PC-9 (cell line): ENCODE data around the gene TMEM45A. TPM values are rescaled to one million over a fixed set of nuclear protein-coding genes. Genes with fewer than 3 reads are reported as not detected.

Source experiments
- BruUV-seq: library from RNA; stranded (reverse); fragments of 400-500 nt; replicated peaks from 2 replicates; lab custom pipeline; 2021; lab: Mats Ljungman, UMichigan
- CTCF ChIA-PET: fragments of 300-600 bp; sonication (Branson Sonifier 250); formaldehyde crosslinking; loops from one replicate; lab custom pipeline; 2022; ENCODE audit warnings: antibody characterized with exemption; lab: Charles Lee
- POLR2A ChIA-PET: fragments of 300-600 bp; sonication (Branson Sonifier 250); formaldehyde crosslinking; loops from one replicate; lab custom pipeline; 2022; ENCODE audit warnings: antibody characterized with exemption; ENCODE audit not compliant: unreplicated experiment; lab: Charles Lee
- DNase-seq, 2 experiments: peaks; one replicate each; pipeline versions ENCODE4 v3.0.0 to v3.0.0-alpha.2; 2015 to 2022; ENCODE audit warnings: mixed read lengths in 1 of 2
- H2AFZ ChIP-seq: fragments of 200-600 bp; sonication (generic); 2 replicates; pipeline ENCODE4 v1.8.1; 2017; ENCODE audit warnings: antibody characterized with exemption
- H3F3A ChIP-seq: fragments of 200-600 bp; sonication (generic); 2 replicates; pipeline ENCODE4 v1.8.1; 2017; ENCODE audit warnings: antibody characterized with exemption, mild to moderate bottlenecking, low read depth; ENCODE audit not compliant: insufficient read depth
- H3K27ac ChIP-seq: fragments of 200-600 bp; sonication (generic); 2 replicates; pipeline ENCODE4 v1.6.1; 2016; ENCODE audit warnings: mixed run types
- H3K27me3 ChIP-seq: fragments of 200-600 bp; sonication (generic); 2 replicates; pipeline ENCODE4 v1.6.1; 2016; ENCODE audit warnings: low read depth, mixed run types; ENCODE audit not compliant: insufficient read depth
- H3K36me3 ChIP-seq: fragments of 200-600 bp; sonication (generic); 2 replicates; pipeline ENCODE4 v1.6.1; 2016; ENCODE audit warnings: low read depth, mixed run types
- H3K4me1 ChIP-seq: fragments of 200-600 bp; sonication (generic); replicated peaks from 2 replicates; pipeline ENCODE4 v1.6.1; 2016; ENCODE audit warnings: mixed run types; ENCODE audit not compliant: insufficient read depth
- H3K4me2 ChIP-seq: fragments of 200-600 bp; sonication (generic); 2 replicates; pipeline ENCODE4 v1.6.1; 2017; ENCODE audit warnings: mixed run types
- H3K4me3 ChIP-seq: fragments of 200-600 bp; sonication (generic); 2 replicates; pipeline ENCODE4 v1.6.1; 2016; ENCODE audit warnings: mixed run types
- H3K79me2 ChIP-seq: fragments of 200-600 bp; sonication (generic); 2 replicates; pipeline ENCODE4 v1.6.1; 2017; ENCODE audit warnings: low read depth, mixed run types
- H3K9me2 ChIP-seq: fragments of 200-600 bp; sonication (generic); 2 replicates; pipeline ENCODE4 v1.8.1; 2017; ENCODE audit warnings: mild to moderate bottlenecking; ENCODE audit not compliant: insufficient read depth
- H3K9me3 ChIP-seq: fragments of 200-600 bp; sonication (generic); 2 replicates; pipeline ENCODE4 v1.8.1; 2016; ENCODE audit warnings: low read depth; ENCODE audit not compliant: insufficient read depth
- H4K20me1 ChIP-seq: fragments of 200-600 bp; sonication (generic); 2 replicates; pipeline ENCODE4 v1.8.1; 2017; ENCODE audit not compliant: insufficient read depth
- EZH2 ChIP-seq: fragments of 200-600 bp; sonication (generic); IDR thresholded peaks from 2 replicates; pipeline ENCODE4 v1.8.0; 2017; ENCODE audit warnings: antibody characterized with exemption, low read depth
- intact Hi-C: fragments of 100-400 bp; cut with micrococcal nuclease; formaldehyde crosslinking; loops from one replicate; pipeline ENCODE4 v1.10.0; 2022; ENCODE audit not compliant: unreplicated experiment
- total RNA-seq: library from RNA; stranded (reverse); gene quantifications from 2 replicates; pipeline ENCODE4 v1.2.3, GENCODE V29; 2021
- TF ChIP-seq, protein P1 (sequence below): fragments of 200-600 bp; sonication (generic); conservative IDR thresholded peaks from 2 replicates; pipeline ENCODE4 v1.6.1; 2017; ENCODE audit warnings: mixed run types, antibody characterized with exemption, mild to moderate bottlenecking, moderate library complexity

Gene TMEM45A
- total RNA-seq, 1 experiment from 2014 or later: 31.1 TPM

GRCh38 chr3:100525753-100526612, 33.6 kb downstream of the TMEM45A start:
- DNase-seq: peak; percentile 82 to 99
- TSS peak; percentile 52 for BruUV-seq
- peak overlapping the region; percentile 63 for H3K4me2 ChIP-seq
- H4K20me1 ChIP-seq: no peaks in the 10 kb centered on the region
- H3K27ac ChIP-seq: peak overlapping the region; percentile 86
- H3K4me1 ChIP-seq: peaks cover 26% of the 10 kb centered on the region
- no peaks in the 10 kb centered on the region for H3K9me2 ChIP-seq
- ChIA-PET POLR2A (interaction anchor here (0.5 to 0.7 kb wide), 6 partner anchors 9 to 1167 kb away, joined by 3 to 9 read pairs (median 6); partner anchors contain the start of gene TMEM45A), CTCF (interaction anchor here (0.6 to 1.7 kb wide), 3 partner anchors 25 to 694 kb away, joined by 3 to 13 read pairs (median 10); no protein-coding TSS in a partner anchor)
- H3K36me3 ChIP-seq: no peaks in the 10 kb centered on the region
- no peaks in the 10 kb centered on the region for H3K79me2 ChIP-seq
- TF ChIP-seq EZH2: no peak
- TF ChIP-seq, protein P1, sequence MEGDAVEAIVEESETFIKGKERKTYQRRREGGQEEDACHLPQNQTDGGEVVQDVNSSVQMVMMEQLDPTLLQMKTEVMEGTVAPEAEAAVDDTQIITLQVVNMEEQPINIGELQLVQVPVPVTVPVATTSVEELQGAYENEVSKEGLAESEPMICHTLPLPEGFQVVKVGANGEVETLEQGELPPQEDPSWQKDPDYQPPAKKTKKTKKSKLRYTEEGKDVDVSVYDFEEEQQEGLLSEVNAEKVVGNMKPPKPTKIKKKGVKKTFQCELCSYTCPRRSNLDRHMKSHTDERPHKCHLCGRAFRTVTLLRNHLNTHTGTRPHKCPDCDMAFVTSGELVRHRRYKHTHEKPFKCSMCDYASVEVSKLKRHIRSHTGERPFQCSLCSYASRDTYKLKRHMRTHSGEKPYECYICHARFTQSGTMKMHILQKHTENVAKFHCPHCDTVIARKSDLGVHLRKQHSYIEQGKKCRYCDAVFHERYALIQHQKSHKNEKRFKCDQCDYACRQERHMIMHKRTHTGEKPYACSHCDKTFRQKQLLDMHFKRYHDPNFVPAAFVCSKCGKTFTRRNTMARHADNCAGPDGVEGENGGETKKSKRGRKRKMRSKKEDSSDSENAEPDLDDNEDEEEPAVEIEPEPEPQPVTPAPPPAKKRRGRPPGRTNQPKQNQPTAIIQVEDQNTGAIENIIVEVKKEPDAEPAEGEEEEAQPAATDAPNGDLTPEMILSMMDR: no peak
- intact Hi-C loops: loop anchor here (1.0 kb wide), 2 partner anchors 8 to 29 kb away; no protein-coding TSS in a partner anchor
- peaks cover 17% of the 10 kb centered on the region for H3F3A ChIP-seq
- H3K9me3 ChIP-seq: no peaks in the 10 kb centered on the region; the same call in 1 of the 2 replicates
- peak overlapping the region; percentile 30; the same call in 1 of the 2 replicates for H3K4me3 ChIP-seq
- no peaks in the 10 kb centered on the region for H3K27me3 ChIP-seq
- peak overlapping the region; percentile 80 for H2AFZ ChIP-seq

DNA sequence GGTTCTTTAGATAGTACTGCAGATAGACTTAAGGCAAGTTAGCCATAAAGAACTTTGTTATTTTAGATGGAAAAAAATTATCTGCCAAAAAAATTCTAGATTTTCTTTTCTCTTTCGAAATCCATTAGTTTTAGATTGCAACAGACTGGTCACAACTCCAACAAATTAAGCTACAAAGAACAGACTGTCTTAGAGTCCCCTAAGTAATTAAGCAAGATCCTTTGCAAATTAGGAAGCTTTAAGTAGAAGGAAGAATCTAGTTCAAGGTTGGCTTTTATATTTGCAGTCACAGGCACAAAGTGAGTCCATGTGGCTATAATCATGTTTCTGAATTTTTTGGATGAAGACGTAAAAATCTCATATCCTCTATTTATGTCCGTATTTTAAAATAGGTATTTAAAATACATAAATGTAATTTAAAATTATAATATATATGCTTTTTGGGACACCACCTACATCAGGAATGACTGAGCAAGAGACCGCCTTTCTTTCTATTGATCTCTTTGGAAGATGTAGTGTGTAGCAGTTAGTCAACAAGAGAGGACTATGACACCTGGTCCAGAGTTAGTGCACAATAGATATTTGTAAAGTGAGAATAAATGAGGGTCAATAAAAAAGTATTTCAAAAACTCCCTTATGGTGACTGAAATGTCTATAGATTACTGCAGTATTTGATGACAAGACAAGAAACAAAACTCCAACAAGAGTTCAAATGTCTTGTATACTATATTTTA, 34.4 kb downstream of the TMEM45A start:
- Histone ChIP-seq H3K27ac (peak overlapping the region; percentile 86), H3K4me2 (peak overlapping the region; percentile 63), H3K4me3 (peak overlapping the region; percentile 30; the same call in 1 of the 2 replicates), H3F3A (peaks cover 17% of the 10 kb centered on the region), H2AFZ (no peak overlapping the region; the same call in 1 of the 2 replicates), H3K9me2 (no peaks in the 10 kb centered on the region), H3K36me3 (no peaks in the 10 kb centered on the region), H3K9me3 (no peaks in the 10 kb centered on the region; the same call in 1 of the 2 replicates), H4K20me1 (no peaks in the 10 kb centered on the region), H3K79me2 (no peaks in the 10 kb centered on the region), H3K27me3 (no peaks in the 10 kb centered on the region), H3K4me1 (peaks cover 26% of the 10 kb centered on the region)
- intact Hi-C loops: loop anchor here (1.0 kb wide), 2 partner anchors 8 to 29 kb away; no protein-coding TSS in a partner anchor
- BruUV-seq: no TSS peak
- no peak for DNase-seq
- ChIA-PET POLR2A (interaction anchor here (0.5 to 0.7 kb wide), 6 partner anchors 8 to 1166 kb away, joined by 3 to 9 read pairs (median 6); partner anchors contain the start of gene TMEM45A), CTCF (interaction anchor here (0.6 to 1.7 kb wide), 3 partner anchors 25 to 695 kb away, joined by 3 to 13 read pairs (median 10); no protein-coding TSS in a partner anchor)
- TF ChIP-seq, protein P1: no peak
- no peak for TF ChIP-seq EZH2

DNA sequence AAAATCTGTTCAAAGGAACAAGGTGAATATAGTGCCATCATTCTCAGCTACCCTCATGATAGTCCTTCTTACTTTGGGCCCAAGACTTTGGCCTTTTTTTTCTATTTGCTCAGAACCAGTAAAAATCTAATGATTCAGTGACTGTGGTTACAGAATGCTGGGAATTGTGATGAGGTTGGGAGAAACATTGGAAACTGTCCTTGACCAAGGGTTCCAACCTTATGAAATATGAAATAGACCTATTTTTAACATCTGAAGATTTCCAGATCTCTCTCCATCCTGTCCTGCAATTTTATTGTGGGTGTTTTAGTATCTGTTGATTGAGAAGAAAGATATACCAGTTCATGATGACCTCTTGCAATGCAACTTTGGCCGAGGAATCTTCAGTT, 34.9 kb downstream of the TMEM45A start:
- Histone ChIP-seq H3K27ac (no peak overlapping the region), H3F3A (peaks cover 17% of the 10 kb centered on the region), H2AFZ (no peak overlapping the region), H3K9me3 (no peaks in the 10 kb centered on the region; the same call in 1 of the 2 replicates), H3K4me3 (no peak overlapping the region), H3K4me2 (no peak overlapping the region), H3K9me2 (no peaks in the 10 kb centered on the region), H3K79me2 (no peaks in the 10 kb centered on the region), H4K20me1 (no peaks in the 10 kb centered on the region), H3K4me1 (peaks cover 26% of the 10 kb centered on the region), H3K36me3 (no peaks in the 10 kb centered on the region), H3K27me3 (no peaks in the 10 kb centered on the region)
- BruUV-seq: no TSS peak
- no peak for DNase-seq
- POLR2A ChIA-PET: interaction anchor here (0.7 kb wide), 1 partner anchor 59 kb away, joined by 3 read pairs; no protein-coding TSS in a partner anchor
- intact Hi-C loops: no loop called here
- CTCF ChIA-PET: no interaction called here
- TF ChIP-seq EZH2: no peak
- TF ChIP-seq, protein P1: no peak
